Omental fat pad (tissue), 4 donors: ENCODE data around the gene ZNF174. TPM values are rescaled to one million over a fixed set of nuclear protein-coding genes. Genes with fewer than 3 reads are reported as not detected.

ENCODE experiments used
- ATAC-seq: fragments of 150-250 bp; one replicate; pipeline ENCODE4 v1.9.1; 2016; ENCODE audit warnings: mild to moderate bottlenecking, moderate library complexity; ENCODE audit not compliant: low FRiP score
- DNase-seq: peaks from one replicate; pipeline ENCODE4 v3.0.0-alpha.2; 2019; ENCODE audit warnings: low spot score
- total RNA-seq, 4 donors: library from RNA; depleted of rRNA; stranded (reverse); fragments of >200 nt; gene quantifications; one replicate each; pipeline ENCODE4 v1.1.0, GENCODE V29; 2016
- TF ChIP-seq, protein P1 (sequence below), 3 donors: fragments of 450-650 bp; IDR thresholded peaks; one replicate each; pipeline ENCODE4 v1.5.1; 2016 to 2017; ENCODE audit warnings: antibody characterized with exemption in 3 of 3, mild to moderate bottlenecking in 3 of 3, moderate library complexity in 2 of 3

Gene ZNF174
- total RNA-seq, 4 donors from 2014 or later: 6.2 to 16.6 (median 8.6) TPM

- no peak for ATAC-seq
- TF ChIP-seq, protein P1, sequence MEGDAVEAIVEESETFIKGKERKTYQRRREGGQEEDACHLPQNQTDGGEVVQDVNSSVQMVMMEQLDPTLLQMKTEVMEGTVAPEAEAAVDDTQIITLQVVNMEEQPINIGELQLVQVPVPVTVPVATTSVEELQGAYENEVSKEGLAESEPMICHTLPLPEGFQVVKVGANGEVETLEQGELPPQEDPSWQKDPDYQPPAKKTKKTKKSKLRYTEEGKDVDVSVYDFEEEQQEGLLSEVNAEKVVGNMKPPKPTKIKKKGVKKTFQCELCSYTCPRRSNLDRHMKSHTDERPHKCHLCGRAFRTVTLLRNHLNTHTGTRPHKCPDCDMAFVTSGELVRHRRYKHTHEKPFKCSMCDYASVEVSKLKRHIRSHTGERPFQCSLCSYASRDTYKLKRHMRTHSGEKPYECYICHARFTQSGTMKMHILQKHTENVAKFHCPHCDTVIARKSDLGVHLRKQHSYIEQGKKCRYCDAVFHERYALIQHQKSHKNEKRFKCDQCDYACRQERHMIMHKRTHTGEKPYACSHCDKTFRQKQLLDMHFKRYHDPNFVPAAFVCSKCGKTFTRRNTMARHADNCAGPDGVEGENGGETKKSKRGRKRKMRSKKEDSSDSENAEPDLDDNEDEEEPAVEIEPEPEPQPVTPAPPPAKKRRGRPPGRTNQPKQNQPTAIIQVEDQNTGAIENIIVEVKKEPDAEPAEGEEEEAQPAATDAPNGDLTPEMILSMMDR (IDR thresholded peaks at IDR 0.05): no peak
- DNase-seq: no peak
Measured at GRCh38 chr16:3400446-3400778, 603 bp upstream of the ZNF174 start.

- ATAC-seq: no peak
- TF ChIP-seq, protein P1 (IDR thresholded peaks at IDR 0.05): no peak
- DNase-seq: no peak
Measured at GRCh38 chr16:3401719-3402397, 843 bp downstream of the ZNF174 start.

DNA sequence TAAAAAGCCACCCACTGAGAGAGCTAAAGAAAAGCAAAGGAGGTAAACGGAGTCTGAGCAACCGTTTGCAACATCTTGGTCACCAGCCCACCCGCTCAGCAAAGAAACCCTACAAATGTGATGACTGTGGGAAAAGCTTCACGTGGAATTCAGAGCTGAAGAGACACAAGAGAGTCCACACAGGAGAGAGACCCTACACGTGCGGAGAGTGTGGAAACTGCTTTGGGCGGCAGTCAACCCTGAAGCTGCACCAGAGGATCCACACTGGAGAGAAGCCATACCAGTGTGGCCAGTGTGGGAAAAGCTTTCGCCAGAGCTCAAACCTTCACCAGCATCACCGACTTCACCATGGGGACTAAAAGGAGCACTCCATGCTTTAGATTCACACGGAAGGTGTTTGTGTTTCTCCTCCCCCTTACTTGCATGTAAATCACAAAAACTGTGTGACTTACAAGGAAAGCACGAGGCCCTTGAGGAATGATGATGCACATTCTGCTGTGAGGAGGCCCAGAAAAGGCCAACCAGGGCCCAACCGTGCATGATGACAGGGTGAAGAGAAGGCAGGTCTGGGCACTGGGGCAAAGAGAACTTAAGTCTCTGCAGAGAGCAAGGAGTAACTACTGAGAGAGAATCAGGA is 7.7 kb downstream of the ZNF174 start:
- TF ChIP-seq, protein P1 (IDR thresholded peaks at IDR 0.05): no peak
- ATAC-seq: no peak
- no peak for DNase-seq

DNA sequence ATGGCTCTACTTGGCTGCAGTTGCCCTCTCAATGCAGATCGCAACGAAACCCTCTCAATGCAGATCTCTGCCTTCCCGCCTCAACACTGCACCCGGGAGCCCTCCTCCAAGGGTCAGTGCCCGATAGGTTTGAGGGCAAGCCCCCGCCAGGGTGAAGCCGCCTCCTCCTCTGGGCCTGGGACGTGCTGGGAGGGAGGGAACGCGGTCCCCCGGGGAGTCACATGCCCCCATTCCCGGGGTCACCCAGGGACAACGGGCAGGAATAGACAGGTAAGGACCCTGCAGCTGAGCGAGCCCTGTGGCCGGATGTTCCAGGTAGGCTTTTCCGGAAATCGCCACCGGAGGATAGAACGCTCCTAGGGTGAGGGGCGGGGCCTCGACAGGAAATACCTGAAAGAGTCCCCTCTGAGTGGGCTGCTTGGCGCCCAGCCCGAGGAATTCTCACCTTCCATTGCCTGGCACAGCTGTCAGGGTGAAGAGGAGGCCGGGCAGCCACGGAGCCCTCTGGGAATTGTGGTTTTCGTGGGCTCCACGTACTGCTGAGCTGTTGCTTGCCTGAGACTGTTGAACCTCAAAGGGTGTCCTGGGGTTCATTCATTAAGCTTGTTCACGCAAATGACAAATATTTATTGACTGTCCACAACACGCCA is 12.8 kb downstream of the ZNF174 start:
- TF ChIP-seq, protein P1 (IDR thresholded peaks at IDR 0.05): no peak
- no peak for DNase-seq
- no peak for ATAC-seq

DNA sequence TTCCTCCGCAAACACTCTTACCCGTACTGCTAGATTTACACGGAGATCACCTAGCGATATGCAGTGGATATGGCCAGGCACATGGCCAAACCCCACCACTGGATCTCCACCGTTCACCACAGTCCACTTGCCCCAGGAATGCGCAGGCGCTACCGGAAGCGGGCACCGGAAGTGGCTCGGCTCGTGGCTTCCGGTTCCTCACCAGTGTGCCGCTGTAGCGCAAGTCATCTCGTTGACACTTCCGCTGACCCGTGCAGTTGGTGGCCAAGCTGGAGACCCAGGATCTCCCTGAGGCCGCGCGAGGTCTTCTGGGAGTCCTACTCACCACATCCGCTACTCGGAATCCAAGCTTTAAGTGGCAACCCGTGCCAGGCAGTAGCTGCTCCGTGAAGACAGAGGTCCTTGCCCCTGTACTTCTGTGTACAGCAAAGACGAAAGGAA is 30.8 kb downstream of the ZNF174 start:
- TF ChIP-seq, protein P1 (IDR thresholded peaks at IDR 0.05): no peak
- no peak for ATAC-seq
- no peak for DNase-seq

DNA sequence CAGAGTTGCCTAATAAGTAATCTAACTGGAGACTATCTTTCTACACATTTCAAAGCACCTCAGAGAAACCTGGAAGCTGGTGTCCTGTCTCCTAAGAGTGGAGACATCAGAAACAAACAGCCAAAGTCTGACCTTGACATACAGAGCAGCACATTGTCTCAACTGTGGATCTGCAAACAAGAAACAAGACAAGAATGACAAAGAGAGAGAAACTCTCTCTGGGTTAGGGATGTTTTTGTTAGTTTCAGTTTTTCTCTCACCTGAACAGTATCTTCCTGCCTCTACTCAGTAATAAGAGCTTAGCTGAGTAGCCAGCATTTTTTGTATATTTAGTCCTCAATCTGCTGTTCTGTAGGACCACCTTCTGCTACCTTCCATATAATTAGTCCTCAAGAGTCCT is 33.4 kb downstream of the ZNF174 start:
- TF ChIP-seq, protein P1 (IDR thresholded peaks at IDR 0.05): no peak
- ATAC-seq (no peak), DNase-seq (no peak)
